Heart right ventricle (tissue), 16 donors: ENCODE measurements around the gene POLE3. TPM values are rescaled to one million over a fixed set of nuclear protein-coding genes. Genes with fewer than 3 reads are reported as not detected.

Experiments
- ATAC-seq, 8 donors: fragments of 200-7000 bp; cut with Tn5 transposase; one replicate each; pipeline ENCODE4 v1.9.1; 2020; ENCODE audit warnings: mild to moderate bottlenecking in 8 of 8, moderate library complexity in 8 of 8, moderate number of reproducible peaks in 1 of 8
- DNase-seq, 2 donors: peaks; one replicate each; pipeline ENCODE4 v3.0.0-alpha.2; 2020
- H3K27ac ChIP-seq, 10 donors: fragments of 200-600 bp; sonication (generic) in 2 of 10; one replicate each; pipeline versions ENCODE4 v1.5.0 to v1.8.0; 2020 to 2022; ENCODE audit warnings: mild to moderate bottlenecking in 3 of 10
- H3K27me3 ChIP-seq, 7 donors: fragments of 200-600 bp; one replicate each; pipeline ENCODE4 v1.8.0; 2021 to 2022; ENCODE audit warnings: mild to moderate bottlenecking in 2 of 7
- H3K36me3 ChIP-seq, 9 donors: fragments of 200-600 bp; sonication (generic) in 1 of 9; one replicate each; pipeline versions ENCODE4 v1.5.0 to v1.8.0; 2020 to 2022; ENCODE audit warnings: mild to moderate bottlenecking in 2 of 9
- H3K4me1 ChIP-seq, 9 donors: fragments of 200-600 bp; sonication (generic) in 1 of 9; one replicate each; pipeline versions ENCODE4 v1.5.0 to v1.8.0; 2020 to 2022; ENCODE audit warnings: mild to moderate bottlenecking in 4 of 9
- H3K4me3 ChIP-seq, 10 donors: fragments of 200-600 bp; sonication (generic) in 2 of 10; one replicate each; pipeline versions ENCODE4 v1.5.0 to v1.8.0; 2020 to 2022; ENCODE audit warnings: mild to moderate bottlenecking in 7 of 10, moderate library complexity in 2 of 10
- H3K9me3 ChIP-seq, 11 donors: fragments of 200-600 bp in 10 of 11; sonication (generic) in 2 of 11; one replicate each; pipeline versions ENCODE4 v1.5.0 to v1.8.0; 2013 to 2022; ENCODE audit warnings: mild to moderate bottlenecking in 2 of 11, control low read depth in 1 of 11, moderate library complexity in 1 of 11
- WGBS, 2 donors: extraction: QIAGEN DNeasy Blood & Tissue Kit; methylation state at CpG; one replicate each; pipeline ENCODE4 v1.1.7; 2013; ENCODE audit warnings: inconsistent platforms in 1 of 2; 5-methylcytosine and 5-hydroxymethylcytosine counted together
- intact Hi-C, 10 donors: fragments of 100-400 bp; cut with DNase I; formaldehyde crosslinking; loops; one replicate each; pipeline versions ENCODE4 v1.11.1 to v1.14.2; 2022
- polyA plus RNA-seq, 2 donors: library from polyadenylated mRNA; stranded (reverse); fragments of 200-250 nt; gene quantifications; one replicate each; pipeline ENCODE4 v1.2.3, GENCODE V29; 2013
- total RNA-seq, 10 donors: library from RNA; stranded (reverse); fragmentation: NEBNext Ultra II Directional in 3 of 10; extraction: Animal tissue kit (Norgen Biotek cat#: 25700) in 3 of 10; gene quantifications; one replicate each; pipeline versions ENCODE4 v1.2.1 to v1.2.4, GENCODE V29; 2021 to 2023
- TF ChIP-seq, protein P1 (sequence below), 9 donors: fragments of 200-600 bp; sonication (generic) in 2 of 9; IDR thresholded peaks; one replicate each; pipeline versions ENCODE4 v1.5.0 to v1.8.0; 2021 to 2022; ENCODE audit warnings: antibody characterized with exemption in 9 of 9, mild to moderate bottlenecking in 5 of 9, moderate library complexity in 1 of 9
- donor health status: Arrhythmogenic right ventricular cardiomyopathy.
- donor health status: ischemic (EF 13 %, LVEDD 7.1; RV severe dilation, severe dysfunction).
- donor health status: healthy with polysubstance abuse.
- donor health status: DM: no; HTN: yes; CAD: no.
- donor health status: DM: no; HTN: no; CAD: no.
- donor health status: ischemic (EF 25% LVEDD 6.9; RV normal size, moderate dysfunction).
- donor health status: ischemic (EF 25% LVEDD 5.7; RV mildly dilated, moderate dysfunction).
- donor health status: healthy.
- donor health status: DM: yes; HTN: yes; CAD: no.
- donor health status: Ischemic cardiomyopathy.
- donor health status: ischemic (EF 35%, LVEDD 5.7; RV mildly dilated, moderate dysfunction).
- donor health status: nonischemic (EF 11% LVEDD 7.7; RV severe dilation, severe dysfunction).
- donor health status: DM: yes; HTN: yes; CAD: no.
- donor health status: PGD.
- donor health status: ischemic (EF 29% LVEDD 5.4; RV normal size, mild dysfunction).
- donor health status: nonischemic (EF 23%, LVEDD 6.1; RV moderate dilation, normal function).

Gene POLE3
- total and polyA plus RNA-seq, 12 donors: 14.2 to 45.0 (median 23.1) TPM

DNA sequence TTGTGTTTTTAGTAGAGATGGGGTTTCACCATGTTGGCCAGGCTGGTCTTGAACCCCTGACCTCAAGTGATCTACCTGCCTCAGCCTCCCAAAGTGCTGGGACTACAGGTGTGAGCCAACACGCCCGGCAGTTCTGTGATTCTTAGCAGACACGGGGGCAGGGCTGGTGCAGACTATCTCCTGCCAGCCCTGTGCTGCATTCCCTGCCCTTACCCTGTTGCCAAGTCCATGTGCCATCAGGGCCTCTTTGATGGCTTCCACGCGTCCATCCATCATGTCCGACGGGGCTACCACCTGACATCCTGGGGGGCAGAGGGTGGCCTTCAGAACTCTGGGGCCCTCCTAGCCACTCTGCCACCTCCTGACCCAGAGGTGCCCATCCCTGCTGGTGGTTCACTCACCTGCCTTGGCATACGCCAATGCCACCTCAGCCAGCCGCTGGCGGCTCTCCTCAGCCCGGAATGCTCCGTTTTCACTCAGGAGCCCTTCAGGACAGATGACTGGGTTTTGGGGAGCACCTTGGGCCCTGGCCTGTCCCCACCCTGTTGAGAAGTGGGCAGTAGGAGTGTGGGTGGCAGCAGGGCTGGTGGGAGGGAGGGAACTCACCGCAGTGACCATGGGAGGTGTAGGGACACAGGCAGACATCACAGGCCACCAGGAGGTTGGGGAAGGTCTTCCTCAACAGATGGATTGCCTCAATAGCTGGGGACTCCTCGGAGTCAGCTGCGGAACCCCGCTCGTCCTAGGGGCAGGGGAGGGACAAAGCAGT lies 20.1 kb downstream of the POLE3 start:
- Histone ChIP-seq H3K4me3 (no peak overlapping the region), H3K27me3 (no peaks in the 10 kb centered on the region), H3K27ac (no peak overlapping the region), H3K36me3 (peaks cover 0 to 95% (median 52%) of the 10 kb centered on the region in 9 donors), H3K9me3 (no peaks in the 10 kb centered on the region), H3K4me1 (no peaks in the 10 kb centered on the region)
- ATAC-seq: peak in 2 of 8 donors; percentile 24 to 35
- DNase-seq: no peak
- WGBS, 2 donors: 94 to 95% methylated on average over 17 of the region's 17 CpGs
- intact Hi-C loops: no loop called here
- TF ChIP-seq, protein P1, sequence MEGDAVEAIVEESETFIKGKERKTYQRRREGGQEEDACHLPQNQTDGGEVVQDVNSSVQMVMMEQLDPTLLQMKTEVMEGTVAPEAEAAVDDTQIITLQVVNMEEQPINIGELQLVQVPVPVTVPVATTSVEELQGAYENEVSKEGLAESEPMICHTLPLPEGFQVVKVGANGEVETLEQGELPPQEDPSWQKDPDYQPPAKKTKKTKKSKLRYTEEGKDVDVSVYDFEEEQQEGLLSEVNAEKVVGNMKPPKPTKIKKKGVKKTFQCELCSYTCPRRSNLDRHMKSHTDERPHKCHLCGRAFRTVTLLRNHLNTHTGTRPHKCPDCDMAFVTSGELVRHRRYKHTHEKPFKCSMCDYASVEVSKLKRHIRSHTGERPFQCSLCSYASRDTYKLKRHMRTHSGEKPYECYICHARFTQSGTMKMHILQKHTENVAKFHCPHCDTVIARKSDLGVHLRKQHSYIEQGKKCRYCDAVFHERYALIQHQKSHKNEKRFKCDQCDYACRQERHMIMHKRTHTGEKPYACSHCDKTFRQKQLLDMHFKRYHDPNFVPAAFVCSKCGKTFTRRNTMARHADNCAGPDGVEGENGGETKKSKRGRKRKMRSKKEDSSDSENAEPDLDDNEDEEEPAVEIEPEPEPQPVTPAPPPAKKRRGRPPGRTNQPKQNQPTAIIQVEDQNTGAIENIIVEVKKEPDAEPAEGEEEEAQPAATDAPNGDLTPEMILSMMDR (IDR thresholded peaks at IDR 0.05): no peak

DNA sequence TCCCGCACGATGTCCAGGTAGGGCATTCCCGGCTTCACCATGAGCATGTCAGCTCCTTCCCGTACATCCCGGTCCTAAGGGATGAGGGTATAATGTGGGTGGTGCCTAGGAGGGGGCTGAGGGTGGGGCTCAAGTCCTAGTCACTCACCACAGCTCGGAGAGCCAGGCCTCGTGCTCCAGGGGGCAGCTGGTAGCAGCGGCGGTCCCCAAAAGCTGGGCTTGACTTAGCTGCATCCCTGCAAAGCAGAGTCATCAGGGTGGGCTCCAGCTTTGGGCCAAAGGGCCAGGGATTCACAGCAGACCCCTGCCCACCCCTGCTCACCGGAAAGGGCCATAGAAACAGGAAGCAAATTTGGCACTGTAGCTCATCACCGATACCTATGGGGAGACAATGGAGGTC lies 21.0 kb downstream of the POLE3 start:
- peaks cover 0 to 86% (median 52%) of the 10 kb centered on the region in 9 donors for H3K36me3 ChIP-seq
- 91 to 94% methylated on average over 11 of the region's 11 CpGs for WGBS, 2 donors
- ATAC-seq (no peak), DNase-seq (no peak)
- H3K9me3 ChIP-seq: no peaks in the 10 kb centered on the region
- intact Hi-C loops: no loop called here
- no peaks in the 10 kb centered on the region for H3K27me3 ChIP-seq
- TF ChIP-seq, protein P1 (IDR thresholded peaks at IDR 0.05): no peak
- no peak overlapping the region for H3K27ac ChIP-seq
- H3K4me1 ChIP-seq: no peaks in the 10 kb centered on the region
- no peak overlapping the region for H3K4me3 ChIP-seq

DNA sequence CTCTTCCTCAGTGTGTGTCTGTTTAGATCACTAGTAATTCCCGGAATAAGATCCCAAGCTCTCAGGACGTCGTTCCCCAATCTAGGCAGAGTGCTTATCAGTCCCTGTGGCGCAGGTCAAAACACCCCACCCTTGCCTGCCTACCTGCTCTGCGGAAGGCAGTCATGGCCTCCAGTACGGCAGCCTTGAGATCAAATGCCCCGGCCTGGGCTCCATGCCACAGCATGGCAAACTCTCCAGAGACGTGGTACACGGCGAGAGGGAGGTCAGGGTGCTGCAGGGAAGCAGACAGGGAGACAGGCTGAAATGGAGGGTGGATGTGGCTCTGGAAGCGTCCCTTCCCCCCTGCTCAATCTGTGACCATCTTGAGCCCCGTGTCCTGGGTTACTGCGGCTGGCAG lies 21.6 kb downstream of the POLE3 start:
- 89 to 90% methylated on average over 13 of the region's 13 CpGs for WGBS, 2 donors
- intact Hi-C loops: no loop called here
- DNase-seq (no peak), ATAC-seq (no peak)
- no peak overlapping the region for H3K27ac ChIP-seq
- no peaks in the 10 kb centered on the region for H3K27me3 ChIP-seq
- no peaks in the 10 kb centered on the region for H3K4me1 ChIP-seq
- H3K9me3 ChIP-seq: no peaks in the 10 kb centered on the region
- no peak overlapping the region for H3K4me3 ChIP-seq
- peaks cover 0 to 84% (median 52%) of the 10 kb centered on the region in 9 donors for H3K36me3 ChIP-seq
- TF ChIP-seq, protein P1 (IDR thresholded peaks at IDR 0.05): no peak

DNA sequence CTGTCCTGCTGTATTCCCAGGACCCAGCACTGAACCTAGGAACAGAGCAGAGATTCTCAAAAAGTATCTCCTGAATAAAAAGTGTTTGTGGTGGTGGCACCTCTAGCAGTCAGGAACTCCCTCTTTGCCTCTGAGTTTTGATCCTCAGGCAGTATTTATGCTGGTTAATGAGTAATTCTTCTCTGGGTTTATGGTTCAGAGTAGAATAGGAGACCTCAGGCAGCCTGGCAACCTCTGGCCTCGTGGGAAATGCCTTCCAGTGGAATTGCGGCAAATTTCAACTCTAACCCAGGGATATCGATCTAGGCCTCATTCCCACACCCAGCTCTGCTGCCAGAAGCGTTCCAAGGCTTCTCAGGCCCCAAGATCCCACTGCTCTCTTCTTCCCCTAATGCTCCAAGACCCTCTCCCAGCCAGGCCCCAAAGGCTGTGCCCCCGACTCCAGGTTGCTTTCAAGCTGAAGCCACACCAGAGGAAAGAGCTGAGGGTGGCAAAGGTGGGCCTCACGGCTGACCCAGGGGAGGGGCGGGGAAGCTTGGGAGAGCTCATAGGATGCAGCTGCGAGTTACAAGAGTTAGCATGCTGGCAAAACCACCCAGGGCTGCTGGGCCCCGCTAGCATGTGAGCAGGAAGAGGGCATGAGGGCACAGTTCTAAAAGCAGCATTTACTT lies 22.8 kb downstream of the POLE3 start:
- DNase-seq: no peak
- ATAC-seq: no peak
- Histone ChIP-seq H3K9me3 (no peaks in the 10 kb centered on the region), H3K4me1 (no peaks in the 10 kb centered on the region), H3K4me3 (no peak overlapping the region), H3K36me3 (peaks cover 0 to 73% (median 52%) of the 10 kb centered on the region in 9 donors), H3K27ac (no peak overlapping the region), H3K27me3 (no peaks in the 10 kb centered on the region)
- intact Hi-C loops: no loop called here
- WGBS, 2 donors: 86 to 93% methylated on average over 9 of the region's 9 CpGs
- TF ChIP-seq, protein P1 (IDR thresholded peaks at IDR 0.05): no peak
